Inferior parietal cortex (tissue), 1 donor: ENCODE results near the gene ENDOV.

Experiments used
- DNase-seq: peaks from one replicate; pipeline ENCODE4 v3.0.0-alpha.2; 2016; ENCODE audit errors: extremely low spot score

Gene ENDOV

GRCh38 chr17:80414803-80415625 is at the start of gene ENDOV:
ENDOV (plus strand) TSS chr17:80415167; CDS start chr17:80415195, 28 bp downstream.
- peak; percentile 98 for DNase-seq

GRCh38 chr17:80365983-80366382 is 49.0 kb upstream of the ENDOV start:
- no peak for DNase-seq

DNA sequence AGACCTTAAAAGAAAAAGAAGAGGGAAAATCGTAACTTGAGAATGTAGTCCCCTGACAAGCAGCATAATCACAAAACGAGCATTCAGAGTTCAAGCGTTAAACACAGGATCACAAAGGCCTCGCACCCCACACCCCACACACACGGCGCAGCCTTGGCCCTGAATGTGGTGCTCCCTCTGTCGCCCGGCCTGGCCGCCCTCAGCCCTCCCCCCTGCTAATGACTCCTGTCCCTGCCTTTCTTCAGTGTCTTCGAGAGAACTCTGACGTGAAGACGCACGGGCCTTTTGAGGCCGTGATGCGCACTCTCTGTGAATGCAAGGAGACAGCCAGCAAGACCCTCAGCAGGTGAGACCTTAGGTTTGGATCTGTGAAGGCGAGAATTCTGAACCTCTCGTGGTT is 47.5 kb upstream of the ENDOV start:
- no peak for DNase-seq

- DNase-seq: no peak
Measured at GRCh38 chr17:80371196-80371595, 43.8 kb upstream of the ENDOV start.

DNA sequence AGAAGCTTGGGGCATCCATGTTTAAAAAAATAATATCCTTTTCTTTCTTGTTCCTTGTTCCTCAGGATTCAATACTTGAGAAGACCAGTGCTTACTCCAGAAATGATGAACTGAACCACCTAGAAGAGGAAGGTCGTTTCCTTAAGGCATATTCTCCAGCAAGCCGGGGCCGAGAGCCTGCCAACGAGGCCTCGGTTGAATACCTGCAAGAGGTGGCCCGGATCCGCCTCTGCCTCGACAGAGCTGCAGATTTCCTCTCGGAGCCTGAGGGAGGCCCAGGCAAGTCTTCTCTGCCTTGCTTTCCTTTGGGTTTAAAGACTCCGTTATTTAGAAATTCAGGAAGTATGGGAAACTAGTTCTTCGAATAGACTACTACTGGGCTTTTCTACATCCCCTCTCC is 42.5 kb upstream of the ENDOV start:
- DNase-seq: no peak

- DNase-seq: no peak
Measured at GRCh38 chr17:80372922-80373570, 41.9 kb upstream of the ENDOV start.

GRCh38 chr17:80374039-80374731 is 40.8 kb upstream of the ENDOV start:
- no peak for DNase-seq

- DNase-seq: no peak
Measured at GRCh38 chr17:80374732-80375585, 40.0 kb upstream of the ENDOV start.

- no peak for DNase-seq
Measured at GRCh38 chr17:80376531-80376930, 38.4 kb upstream of the ENDOV start.

GRCh38 chr17:80377798-80378197 is 37.2 kb upstream of the ENDOV start:
- no peak for DNase-seq

DNA sequence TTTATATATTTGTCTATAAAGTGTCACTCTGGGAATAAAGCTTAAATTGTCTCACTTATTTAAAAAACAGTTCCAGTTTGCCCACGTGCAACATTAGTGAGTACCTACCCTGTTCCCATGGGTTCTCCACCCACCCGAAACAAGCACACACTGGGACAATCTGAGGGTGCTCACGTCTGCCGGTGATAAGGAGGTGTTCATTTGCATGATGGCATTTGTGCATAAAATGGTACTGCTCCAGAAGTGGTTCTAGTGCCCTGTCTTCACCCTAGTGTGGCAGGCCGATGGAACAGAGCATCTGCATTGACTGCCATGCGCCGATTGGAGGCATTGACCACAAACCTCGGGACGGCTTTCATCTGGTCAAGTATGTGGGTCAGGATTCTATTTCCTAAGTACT is 35.6 kb upstream of the ENDOV start:
- no peak for DNase-seq

DNA sequence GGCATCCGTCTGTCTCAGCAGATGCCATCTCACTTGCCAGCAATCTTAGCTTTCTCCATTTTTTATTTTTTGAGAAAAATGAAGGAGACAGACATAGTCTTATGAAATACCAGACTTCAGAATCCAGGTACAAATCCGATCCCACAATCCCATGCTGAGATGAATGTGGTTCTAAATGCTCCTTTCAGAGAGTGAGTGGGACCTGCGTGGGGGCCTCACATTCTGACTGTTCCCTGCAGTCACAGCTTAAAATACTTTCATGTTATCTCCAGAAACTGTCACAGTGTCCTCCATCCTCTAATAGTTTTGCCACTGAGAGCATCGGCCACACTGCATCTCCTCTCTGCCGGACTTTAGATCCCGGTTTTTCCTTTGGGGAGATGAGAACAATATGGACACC is 34.9 kb upstream of the ENDOV start:
- DNase-seq: no peak

- DNase-seq: no peak
Measured at GRCh38 chr17:80380555-80381002, 34.4 kb upstream of the ENDOV start.

- no peak for DNase-seq
Measured at GRCh38 chr17:80381416-80381923, 33.5 kb upstream of the ENDOV start.

DNA sequence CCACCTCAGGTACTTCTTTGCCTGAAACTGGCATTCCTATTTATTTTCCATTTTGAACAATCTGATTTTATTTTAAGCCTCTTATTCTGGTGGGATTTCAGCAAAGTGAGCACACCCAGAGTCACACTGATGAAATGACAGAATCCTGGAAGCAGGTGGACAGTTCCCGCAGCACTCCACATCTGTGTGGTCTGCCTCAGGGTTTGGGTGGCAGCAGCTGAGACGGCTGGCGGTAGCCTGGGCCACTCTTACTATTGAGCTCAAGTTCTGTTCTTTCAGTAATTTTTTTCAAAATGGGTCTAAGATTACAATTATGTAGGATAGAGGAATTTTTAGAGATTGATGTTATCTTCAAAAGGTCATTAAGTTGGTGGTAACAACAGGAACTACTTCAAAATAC is 32.5 kb upstream of the ENDOV start:
- DNase-seq: no peak

DNA sequence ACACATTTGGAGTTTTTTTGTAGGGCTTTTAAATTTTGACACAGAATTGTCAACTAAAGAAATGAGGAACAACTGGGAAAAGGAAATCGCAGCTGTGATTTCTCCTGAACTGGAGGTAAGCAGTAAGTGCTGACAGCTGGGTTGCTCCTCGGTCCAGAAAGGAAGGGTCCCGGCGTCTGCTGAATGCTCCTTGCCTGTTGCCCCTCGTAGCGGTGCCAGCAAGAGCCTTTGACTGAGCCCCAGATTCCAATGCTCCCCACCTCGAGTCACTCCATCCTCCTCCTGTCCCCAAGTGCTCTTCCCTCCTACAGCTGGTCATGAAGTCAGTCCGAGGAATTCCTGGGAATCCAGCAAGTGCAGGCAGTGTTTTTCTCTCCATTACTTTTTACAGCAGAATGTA is 32.0 kb upstream of the ENDOV start:
- DNase-seq: no peak

- DNase-seq: no peak
Measured at GRCh38 chr17:80384078-80384960, 30.6 kb upstream of the ENDOV start.

GRCh38 chr17:80385046-80385445 is 29.9 kb upstream of the ENDOV start:
- DNase-seq: no peak

- no peak for DNase-seq
Measured at GRCh38 chr17:80386341-80386740, 28.6 kb upstream of the ENDOV start.

GRCh38 chr17:80387071-80387470 is 27.9 kb upstream of the ENDOV start:
- no peak for DNase-seq
